SW 1271 (cell line): ENCODE data around the gene ACD.
A peak's percentile ranks its signal among the peaks of the same experiment; 100 is the strongest.

Experiments
- DNase-seq, 2 experiments: peaks; one replicate each; lab custom pipeline; 2025; lab: John Stamatoyannopoulos, UW

Gene ACD

GRCh38 chr16:67675999-67676398, 15.9 kb upstream of the ACD start:
- DNase-seq = no peak

GRCh38 chr16:67675579-67675935, 15.5 kb upstream of the ACD start:
- no peak for DNase-seq

GRCh38 chr16:67674851-67675578, 15.0 kb upstream of the ACD start:
- no peak for DNase-seq

- no peak for DNase-seq
These were observed 13.9 kb upstream of the ACD start for GRCh38 chr16:67673712-67674580.

- DNase-seq = peak; percentile 31 to 40
These were observed 12.9 kb upstream of the ACD start for GRCh38 chr16:67672739-67673662.

GRCh38 chr16:67672306-67672705, 12.2 kb upstream of the ACD start:
- DNase-seq = no peak

- no peak for DNase-seq
These were observed 9.5 kb upstream of the ACD start for GRCh38 chr16:67669499-67670101.

GRCh38 chr16:67668495-67669157, 8.6 kb upstream of the ACD start:
- DNase-seq = no peak

- DNase-seq = peak; percentile 61 to 79
These were observed 7.9 kb upstream of the ACD start for GRCh38 chr16:67667817-67668494.

GRCh38 chr16:67667453-67667816, 7.4 kb upstream of the ACD start:
- DNase-seq = no peak

GRCh38 chr16:67666559-67667452, 6.7 kb upstream of the ACD start, which contains the start of the genes C16orf86 and ENKD1:
Gene C16orf86 (plus strand): TSS chr16:67666814. CDS start chr16:67666971, 157 bp downstream.
Gene ENKD1 (minus strand): TSS chr16:67666750. CDS start chr16:67666442, 308 bp downstream.
- peak; percentile 43 to 63 for DNase-seq

- DNase-seq = peak in 1 of 2 experiments; percentile 31
These were observed 6.0 kb upstream of the ACD start for GRCh38 chr16:67666032-67666551.

- DNase-seq = no peak
These were observed 5.5 kb upstream of the ACD start for GRCh38 chr16:67665598-67665997.

GRCh38 chr16:67664871-67665270, 4.8 kb upstream of the ACD start:
- no peak for DNase-seq

- no peak for DNase-seq
These were observed 4.2 kb upstream of the ACD start for GRCh38 chr16:67664258-67664657.

- DNase-seq = no peak
These were observed 3.8 kb upstream of the ACD start for GRCh38 chr16:67663877-67664222.

GRCh38 chr16:67663151-67663876, 3.3 kb upstream of the ACD start:
- DNase-seq = peak in 1 of 2 experiments; percentile 13

GRCh38 chr16:67662653-67663010, 2.6 kb upstream of the ACD start:
- DNase-seq = no peak
